PFSK-1 (cell line): Measurements from ENCODE around the gene STRIP2.

Experiments used
- FOXP2 ChIP-seq: optimal IDR thresholded peaks from 2 replicates; pipeline ENCODE3; 2011; ENCODE audit warnings: borderline replicate concordance, control low read depth, inconsistent platforms; ENCODE audit not compliant: insufficient read depth; ENCODE audit errors: extremely low read length, extremely low read depth
- POLR2AphosphoS5 ChIP-seq: IDR thresholded peaks from 2 replicates; pipeline ENCODE4 v1.6.1; 2012; ENCODE audit warnings: low read depth, mild to moderate bottlenecking, control low read depth, low read length, moderate library complexity
- REST ChIP-seq, 2 experiments: IDR thresholded peaks; 2 replicates each; pipeline versions ENCODE4 v1.6.1 to v1.8.0; 2011 to 2012; ENCODE audit warnings: low read depth in 2 of 2, low read length in 2 of 2, control low read depth in 1 of 2, inconsistent platforms in 1 of 2, mild to moderate bottlenecking in 1 of 2, moderate library complexity in 1 of 2; ENCODE audit not compliant: insufficient read depth in 1 of 2
- SIN3A ChIP-seq: IDR thresholded peaks from 2 replicates; pipeline ENCODE4 v1.6.1; 2012; ENCODE audit warnings: mild to moderate bottlenecking, low read length, moderate library complexity, borderline replicate concordance; ENCODE audit not compliant: insufficient read depth
- TAF1 ChIP-seq: IDR thresholded peaks from 2 replicates; pipeline ENCODE4 v1.6.1; 2012; ENCODE audit warnings: low read length, control low read depth, borderline replicate concordance; ENCODE audit not compliant: insufficient read depth

Gene STRIP2

GRCh38 chr7:129498021-129498420 lies 63.8 kb downstream of the STRIP2 start:
- no peak for TF ChIP-seq REST (IDR thresholded peaks at IDR 0.05; ENCODE audit: insufficient read depth in 1 of 2, low read depth in 2 of 2, low read length in 2 of 2)
- TF ChIP-seq TAF1 = no peak
- no peak for TF ChIP-seq POLR2AphosphoS5
- no peak for TF ChIP-seq SIN3A
- no peak for TF ChIP-seq FOXP2

- TF ChIP-seq SIN3A (no peak), TAF1 (no peak), REST (IDR thresholded peaks at IDR 0.05; ENCODE audit: insufficient read depth in 1 of 2, low read depth in 2 of 2, low read length in 2 of 2) (no peak), POLR2AphosphoS5 (no peak), FOXP2 (no peak)
These were observed 65.8 kb downstream of the STRIP2 start for GRCh38 chr7:129499999-129500398.

GRCh38 chr7:129501760-129502707 lies 67.8 kb downstream of the STRIP2 start, which contains the start of gene SMKR1:
TSS of gene SMKR1 (plus strand) at chr7:129502531. CDS start at chr7:129502825, 294 bp downstream.
- TF ChIP-seq TAF1 (no peak), POLR2AphosphoS5 (no peak), SIN3A (no peak), REST (IDR thresholded peaks at IDR 0.05; ENCODE audit: insufficient read depth in 1 of 2, low read depth in 2 of 2, low read length in 2 of 2) (no peak), FOXP2 (peak; percentile 41)

GRCh38 chr7:129502708-129503685 lies 68.8 kb downstream of the STRIP2 start:
- TF ChIP-seq TAF1 (no peak), FOXP2 (no peak), POLR2AphosphoS5 (no peak), SIN3A (no peak)

- TF ChIP-seq REST (IDR thresholded peaks at IDR 0.05; ENCODE audit: insufficient read depth in 1 of 2, low read depth in 2 of 2, low read length in 2 of 2) (no peak), SIN3A (no peak), FOXP2 (no peak), TAF1 (no peak), POLR2AphosphoS5 (no peak)
These were observed 69.5 kb downstream of the STRIP2 start for GRCh38 chr7:129503725-129504124.
